ENCODE data around the gene ACVRL1.
A peak's percentile ranks its signal among the peaks of the same experiment; 100 is the strongest.

ACVRL1 gene

GRCh38 chr12:51921017-51921725, 13.9 kb downstream of the ACVRL1 start:
- DNase-seq (ENCODE audit: low read depth): no peak
- no peak for TF ChIP-seq CTCF (conservative IDR thresholded peaks at IDR 0.05; ENCODE audit: low read depth, low read length)
- no peak overlapping the region for H3K4me3 ChIP-seq (ENCODE audit: low read length)

GRCh38 chr12:51922146-51922545, 14.8 kb downstream of the ACVRL1 start:
- no peak for DNase-seq (ENCODE audit: low read depth)

GRCh38 chr12:51922762-51923505, 15.6 kb downstream of the ACVRL1 start:
- H3K4me3 ChIP-seq (ENCODE audit: low read length): no peak overlapping the region
- no peak for TF ChIP-seq CTCF (conservative IDR thresholded peaks at IDR 0.05; ENCODE audit: low read depth, low read length)
- no peak for DNase-seq (ENCODE audit: low read depth)

More at GRCh38 chr12:51922146-51922545, 14.8 kb downstream of the ACVRL1 start:
- TF ChIP-seq CTCF (conservative IDR thresholded peaks at IDR 0.05; ENCODE audit: low read depth, low read length): no peak
- no peak overlapping the region for H3K4me3 ChIP-seq (ENCODE audit: low read length)

GRCh38 chr12:51923506-51924365, 16.4 kb downstream of the ACVRL1 start:
- H3K4me3 ChIP-seq (ENCODE audit: low read length): no peak overlapping the region
- no peak for DNase-seq (ENCODE audit: low read depth)
- peak; percentile 90 for TF ChIP-seq CTCF (conservative IDR thresholded peaks at IDR 0.05; ENCODE audit: low read depth, low read length)

- no peak for DNase-seq (ENCODE audit: low read depth)
- no peak overlapping the region for H3K4me3 ChIP-seq (ENCODE audit: low read length)
Observed at GRCh38 chr12:51924551-51925319, 17.4 kb downstream of the ACVRL1 start.

More at GRCh38 chr12:51924551-51925319, 17.4 kb downstream of the ACVRL1 start:
- no peak for TF ChIP-seq CTCF (conservative IDR thresholded peaks at IDR 0.05; ENCODE audit: low read depth, low read length)

Data from retinal pigment epithelial cell (primary cell).